ENCODE results near the gene SYNE1. TPM values are rescaled to one million over a fixed set of nuclear protein-coding genes. Genes with fewer than 3 reads are reported as not detected.
A peak's percentile ranks its signal among the peaks of the same experiment; 100 is the strongest.

Gene SYNE1
- total RNA-seq, 6 experiments from 2014 or later, result 60.0 to 69.0 (median 66.9) TPM

- Mint-ChIP-seq H3K36me3 (ENCODE audit: low read depth) (peaks cover 21% of the 10 kb centered on the region), H3K4me3 (no peak overlapping the region), H3K9me3 (no peaks in the 10 kb centered on the region), H3K4me1 (ENCODE audit: low read depth) (peaks cover 53% of the 10 kb centered on the region), H3K27me3 (ENCODE audit: insufficient read depth) (peaks cover under 1% of the 10 kb centered on the region; the same call in 1 of the 2 replicates), H3K27ac (no peak overlapping the region)
- TF ChIP-seq, protein P1, sequence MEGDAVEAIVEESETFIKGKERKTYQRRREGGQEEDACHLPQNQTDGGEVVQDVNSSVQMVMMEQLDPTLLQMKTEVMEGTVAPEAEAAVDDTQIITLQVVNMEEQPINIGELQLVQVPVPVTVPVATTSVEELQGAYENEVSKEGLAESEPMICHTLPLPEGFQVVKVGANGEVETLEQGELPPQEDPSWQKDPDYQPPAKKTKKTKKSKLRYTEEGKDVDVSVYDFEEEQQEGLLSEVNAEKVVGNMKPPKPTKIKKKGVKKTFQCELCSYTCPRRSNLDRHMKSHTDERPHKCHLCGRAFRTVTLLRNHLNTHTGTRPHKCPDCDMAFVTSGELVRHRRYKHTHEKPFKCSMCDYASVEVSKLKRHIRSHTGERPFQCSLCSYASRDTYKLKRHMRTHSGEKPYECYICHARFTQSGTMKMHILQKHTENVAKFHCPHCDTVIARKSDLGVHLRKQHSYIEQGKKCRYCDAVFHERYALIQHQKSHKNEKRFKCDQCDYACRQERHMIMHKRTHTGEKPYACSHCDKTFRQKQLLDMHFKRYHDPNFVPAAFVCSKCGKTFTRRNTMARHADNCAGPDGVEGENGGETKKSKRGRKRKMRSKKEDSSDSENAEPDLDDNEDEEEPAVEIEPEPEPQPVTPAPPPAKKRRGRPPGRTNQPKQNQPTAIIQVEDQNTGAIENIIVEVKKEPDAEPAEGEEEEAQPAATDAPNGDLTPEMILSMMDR (IDR thresholded peaks at IDR 0.05), result no peak
- no peak for DNase-seq
Observed at GRCh38 chr6:152386131-152386530, 251.0 kb downstream of the SYNE1 start.

- TF ChIP-seq, protein P1 (IDR thresholded peaks at IDR 0.05), result peak; percentile 30; the same call in 1 of the 2 replicates
- peaks cover 7% of the 10 kb centered on the region for H3K27me3 Mint-ChIP-seq (ENCODE audit: insufficient read depth)
- no peaks in the 10 kb centered on the region for H3K9me3 Mint-ChIP-seq
- H3K4me3 Mint-ChIP-seq, result peak overlapping the region; percentile 95
- peaks cover 27% of the 10 kb centered on the region for H3K36me3 Mint-ChIP-seq (ENCODE audit: low read depth)
- H3K27ac Mint-ChIP-seq, result peak overlapping the region; percentile 99
- DNase-seq, result peak; percentile 99
- H3K4me1 Mint-ChIP-seq (ENCODE audit: low read depth), result peaks cover 42% of the 10 kb centered on the region
Observed at GRCh38 chr6:152380993-152381898, 255.9 kb downstream of the SYNE1 start.

GRCh38 chr6:152380351-152380767 lies 256.8 kb downstream of the SYNE1 start:
- peaks cover 7% of the 10 kb centered on the region for H3K27me3 Mint-ChIP-seq (ENCODE audit: insufficient read depth)
- peak; percentile 77 for DNase-seq
- peaks cover 38% of the 10 kb centered on the region for H3K4me1 Mint-ChIP-seq (ENCODE audit: low read depth)
- H3K9me3 Mint-ChIP-seq, result no peaks in the 10 kb centered on the region
- peak overlapping the region; percentile 99 for H3K27ac Mint-ChIP-seq
- peaks cover 36% of the 10 kb centered on the region for H3K36me3 Mint-ChIP-seq (ENCODE audit: low read depth)
- peak overlapping the region; percentile 95 for H3K4me3 Mint-ChIP-seq
- TF ChIP-seq, protein P1 (IDR thresholded peaks at IDR 0.05), result no peak

DNA sequence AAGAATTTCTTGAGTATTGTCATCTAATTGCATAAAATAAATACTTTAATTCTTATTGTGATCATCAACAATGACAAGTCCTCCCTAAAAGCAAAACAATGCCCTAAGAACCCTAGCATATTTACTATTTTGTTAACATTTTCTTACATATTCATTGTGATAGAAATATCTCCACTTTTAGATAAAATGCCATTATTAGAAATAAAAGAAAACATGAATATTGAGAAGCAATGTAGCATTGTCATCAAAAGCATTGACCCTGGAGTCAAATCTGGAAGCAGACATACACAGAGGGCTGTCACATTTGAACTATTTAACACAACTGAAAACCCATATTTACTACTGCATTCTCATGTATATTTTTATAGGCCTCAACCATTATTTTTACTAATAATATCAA lies 257.7 kb downstream of the SYNE1 start:
- Mint-ChIP-seq H3K9me3 (no peaks in the 10 kb centered on the region), H3K27ac (peak overlapping the region; percentile 99), H3K4me3 (peak overlapping the region; percentile 95), H3K4me1 (ENCODE audit: low read depth) (peaks cover 38% of the 10 kb centered on the region), H3K36me3 (ENCODE audit: low read depth) (peaks cover 38% of the 10 kb centered on the region), H3K27me3 (ENCODE audit: insufficient read depth) (peaks cover 7% of the 10 kb centered on the region)
- no peak for DNase-seq
- TF ChIP-seq, protein P1 (IDR thresholded peaks at IDR 0.05), result no peak

GRCh38 chr6:152378169-152378568 lies 259.0 kb downstream of the SYNE1 start:
- peaks cover 7% of the 10 kb centered on the region for H3K27me3 Mint-ChIP-seq (ENCODE audit: insufficient read depth)
- H3K27ac Mint-ChIP-seq, result peak overlapping the region; percentile 66
- H3K36me3 Mint-ChIP-seq (ENCODE audit: low read depth), result peaks cover 27% of the 10 kb centered on the region
- H3K9me3 Mint-ChIP-seq, result no peaks in the 10 kb centered on the region
- TF ChIP-seq, protein P1 (IDR thresholded peaks at IDR 0.05), result no peak
- peaks cover 33% of the 10 kb centered on the region for H3K4me1 Mint-ChIP-seq (ENCODE audit: low read depth)
- H3K4me3 Mint-ChIP-seq, result peak overlapping the region; percentile 83
- DNase-seq, result peak; percentile 70
